Activated T-cell treated with anti-CD3 and anti-CD28 coated beads for 48 hours (primary cell): Measurements from ENCODE around the gene SRSF2.
"Not testable (repeated sequence)": the region's sequence is repeated elsewhere in the genome, so short reads cannot be mapped to it uniquely, and the experiment has no call there.

Experiments
- DNase-seq: peaks from one replicate; pipeline ENCODE4 v3.0.0-alpha.2; 2020; ENCODE audit warnings: low read depth

Gene SRSF2

GRCh38 chr17:76720941-76721340 is 16.2 kb downstream of the SRSF2 start:
- DNase-seq = no peak

- DNase-seq = no peak
Measured at GRCh38 chr17:76720211-76720610, 16.9 kb downstream of the SRSF2 start.

GRCh38 chr17:76718516-76718915 is 18.6 kb downstream of the SRSF2 start:
- no peak for DNase-seq

GRCh38 chr17:76716839-76717215 is 20.3 kb downstream of the SRSF2 start:
- no peak for DNase-seq

- peak; percentile 38 for DNase-seq
Measured at GRCh38 chr17:76716146-76716838, 20.8 kb downstream of the SRSF2 start.

- DNase-seq = no peak
Measured at GRCh38 chr17:76715496-76715830, 21.7 kb downstream of the SRSF2 start.

- DNase-seq = peak; percentile 60
Measured at GRCh38 chr17:76714822-76715495, 22.2 kb downstream of the SRSF2 start.

GRCh38 chr17:76714336-76714735 is 22.8 kb downstream of the SRSF2 start:
- DNase-seq = no peak

- DNase-seq = no peak
Measured at GRCh38 chr17:76713765-76714164, 23.4 kb downstream of the SRSF2 start.

- DNase-seq = not testable (repeated sequence)
Measured at GRCh38 chr17:76712321-76712720, 24.8 kb downstream of the SRSF2 start.

- peak; percentile 54 for DNase-seq
Measured at GRCh38 chr17:76710863-76711611, 26.1 kb downstream of the SRSF2 start, which contains the start of gene MXRA7. Gene MXRA7 (minus strand): TSS chr17:76710965. CDS start chr17:76710946, 19 bp downstream.

GRCh38 chr17:76709951-76710862 is 26.9 kb downstream of the SRSF2 start:
- DNase-seq = not testable (repeated sequence)

- no peak for DNase-seq
Measured at GRCh38 chr17:76709077-76709950, 27.8 kb downstream of the SRSF2 start.

- no peak for DNase-seq
Measured at GRCh38 chr17:76707985-76708807, 28.9 kb downstream of the SRSF2 start.

GRCh38 chr17:76706817-76707216 is 30.3 kb downstream of the SRSF2 start:
- DNase-seq = no peak

GRCh38 chr17:76704805-76705204 is 32.3 kb downstream of the SRSF2 start:
- DNase-seq = no peak

GRCh38 chr17:76702941-76703637 is 34.0 kb downstream of the SRSF2 start:
- no peak for DNase-seq

GRCh38 chr17:76702076-76702475 is 35.1 kb downstream of the SRSF2 start:
- DNase-seq = no peak

GRCh38 chr17:76701471-76701967 is 35.6 kb downstream of the SRSF2 start:
- DNase-seq = no peak
